HuH-7.5 (cell line): ENCODE results near the gene RFTN2.
"Not testable (repeated sequence)": the region's sequence is repeated elsewhere in the genome, so short reads cannot be mapped to it uniquely, and the experiment has no call there.

Source experiments
- DNase-seq: peaks from one replicate; pipeline ENCODE4 v3.0.0; 2011; ENCODE audit warnings: low spot score

RFTN2 gene

GRCh38 chr2:197674591-197674990 is 796 bp downstream of the RFTN2 start:
- DNase-seq, result no peak

- DNase-seq, result no peak
Observed at GRCh38 chr2:197674060-197674459, 1.3 kb downstream of the RFTN2 start.

GRCh38 chr2:197673606-197674005 is 1.8 kb downstream of the RFTN2 start:
- no peak for DNase-seq

- no peak for DNase-seq
Observed at GRCh38 chr2:197673106-197673505, 2.3 kb downstream of the RFTN2 start.

GRCh38 chr2:197672371-197672893 is 3.0 kb downstream of the RFTN2 start:
- no peak for DNase-seq

GRCh38 chr2:197669077-197669476 is 6.3 kb downstream of the RFTN2 start:
- DNase-seq, result no peak

- no peak for DNase-seq
Observed at GRCh38 chr2:197668296-197668695, 7.1 kb downstream of the RFTN2 start.

GRCh38 chr2:197666277-197666676 is 9.1 kb downstream of the RFTN2 start:
- no peak for DNase-seq

- no peak for DNase-seq
Observed at GRCh38 chr2:197661626-197662025, 13.8 kb downstream of the RFTN2 start.

- DNase-seq, result no peak
Observed at GRCh38 chr2:197657562-197657961, 17.8 kb downstream of the RFTN2 start.

- DNase-seq, result no peak
Observed at GRCh38 chr2:197647961-197648690, 27.3 kb downstream of the RFTN2 start.

GRCh38 chr2:197641666-197642065 is 33.7 kb downstream of the RFTN2 start:
- no peak for DNase-seq

GRCh38 chr2:197640571-197641122 is 34.7 kb downstream of the RFTN2 start:
- not testable (repeated sequence) for DNase-seq

- DNase-seq, result no peak
Observed at GRCh38 chr2:197633109-197633657, 42.2 kb downstream of the RFTN2 start.

GRCh38 chr2:197628043-197628500 is 47.3 kb downstream of the RFTN2 start:
- no peak for DNase-seq

GRCh38 chr2:197626965-197627625 is 48.3 kb downstream of the RFTN2 start:
- DNase-seq, result no peak

- no peak for DNase-seq
Observed at GRCh38 chr2:197620133-197620532, 55.3 kb downstream of the RFTN2 start.

GRCh38 chr2:197615016-197615652 is 60.3 kb downstream of the RFTN2 start:
- peak; percentile 29 for DNase-seq

- no peak for DNase-seq
Observed at GRCh38 chr2:197614532-197614931, 60.9 kb downstream of the RFTN2 start.

GRCh38 chr2:197613509-197613987 is 61.8 kb downstream of the RFTN2 start:
- DNase-seq, result peak; percentile 80

- no peak for DNase-seq
Observed at GRCh38 chr2:197606180-197606579, 69.2 kb downstream of the RFTN2 start.
